ENCODE results near the gene FBXO2. TPM values are rescaled to one million over a fixed set of nuclear protein-coding genes. Genes with fewer than 3 reads are reported as not detected.

Gene FBXO2
- total RNA-seq, 1 experiment from 2014 or later = 81.1 TPM

- no peak overlapping the region for H3K4me2 ChIP-seq (ENCODE audit: low read length)
These were observed 17.5 kb upstream of the FBXO2 start for GRCh38 chr1:11671544-11672286.

More at GRCh38 chr1:11671544-11672286, 17.5 kb upstream of the FBXO2 start:
- Histone ChIP-seq H3K9me3 (ENCODE audit: control insufficient read depth in 1 of 2, insufficient read depth in 1 of 2, low read depth in 1 of 2, low read length in 2 of 2) (no peaks in the 10 kb centered on the region), H4K20me1 (ENCODE audit: insufficient read depth) (no peaks in the 10 kb centered on the region), H3K9me2 (ENCODE audit: insufficient read depth) (no peaks in the 10 kb centered on the region), H2AFZ (ENCODE audit: low read depth, low read length, poor library complexity, severe bottlenecking) (no peak overlapping the region), H3K27me3 (ENCODE audit: insufficient read depth, low read length) (no peaks in the 10 kb centered on the region), H3K36me3 (ENCODE audit: control insufficient read depth in 1 of 2, insufficient read depth in 2 of 2, low read length in 2 of 2) (peaks cover 22 to 23% of the 10 kb centered on the region in 2 experiments; a peak in 3 of 4 replicates), H3K4me3 (replicated peaks in 1 of 2; ENCODE audit: low read depth in 1 of 2, low read length in 2 of 2) (no peak overlapping the region), H3K27ac (ENCODE audit: low read depth, low read length) (no peak overlapping the region), H3K4me1 (ENCODE audit: control insufficient read depth in 1 of 2, insufficient read depth in 2 of 2, low read length in 2 of 2) (no peaks in the 10 kb centered on the region), H3K79me2 (ENCODE audit: insufficient read depth, low read length) (0 out of 2 replicates have a peak, but pooled peaks cover 2% of the 10 kb centered on the region), H3K9ac (ENCODE audit: low read length) (no peak overlapping the region)
- ChIA-PET RAD21 (ENCODE audit: low non-redundant PET in 1 of 2, low total read pairs in 2 of 2, uncharacterized antibody in 2 of 2, unreplicated experiment in 2 of 2) (no interaction called here), CTCF (no interaction called here), POLR2A (interaction anchor here (1.0 to 1.3 kb wide), 2 partner anchors 11 to 19 kb away, joined by 3 read pairs; no protein-coding TSS in a partner anchor)
- ATAC-seq (no peak), DNase-seq (ENCODE audit: low read depth, low spot score) (no peak)
- BruUV-seq (replicated peaks) = no TSS peak
- TF ChIP-seq SIN3A (IDR thresholded peaks at IDR 0.05; ENCODE audit: low read depth) (no peak), ATF3 (IDR thresholded peaks at IDR 0.05) (no peak), ELF1 (IDR thresholded peaks at IDR 0.05; ENCODE audit: borderline replicate concordance, low read depth) (no peak), REST (IDR thresholded peaks at IDR 0.05; ENCODE audit: low read depth) (no peak), EZH2 (IDR thresholded peaks at IDR 0.05) (no peak), ZNF274 (IDR thresholded peaks at IDR 0.05; ENCODE audit: low read depth, low read length) (no peak), MAX (IDR thresholded peaks at IDR 0.05) (no peak), TCF7L2 (IDR thresholded peaks at IDR 0.05; ENCODE audit: borderline replicate concordance, extremely low read depth, insufficient read depth, insufficient read length) (no peak), CEBPB (IDR thresholded peaks at IDR 0.05; ENCODE audit: low read depth) (no peak), POLR2AphosphoS5 (IDR thresholded peaks at IDR 0.05; ENCODE audit: low read depth, low read length) (no peak), JUND (IDR thresholded peaks at IDR 0.05) (no peak), POLR2A (IDR thresholded peaks at IDR 0.05; ENCODE audit: borderline replicate concordance, extremely low read depth, insufficient read depth, insufficient read length) (no peak), EZH2phosphoT487 (IDR thresholded peaks at IDR 0.05; ENCODE audit: borderline replicate concordance) (no peak), ZBTB33 (IDR thresholded peaks at IDR 0.05; ENCODE audit: extremely low read depth, insufficient replicate concordance, low read length) (no peak), FOSL1 (IDR thresholded peaks at IDR 0.05; ENCODE audit: low read depth) (no peak), YY1 (IDR thresholded peaks at IDR 0.05; ENCODE audit: extremely low read depth, insufficient replicate concordance, low read depth, low read length) (no peak), SP1 (IDR thresholded peaks at IDR 0.05; ENCODE audit: low read depth) (no peak)
- intact Hi-C loops (cut with micrococcal nuclease) = no loop called here
